Dendritic cell treated with granulocyte-macrophage colony-stimulating factor and Interleukin-4, amounts not matched to agents 40 ng/mL and 50 ng/mL, for 4 days (primary cell): ENCODE results near the gene FGF13.

Experiments
- H3K27ac Mint-ChIP-seq: one replicate; pipeline ENCODE4 v1.8.0; 2022; ENCODE audit warnings: mild to moderate bottlenecking, mixed read lengths
- H3K27me3 Mint-ChIP-seq: one replicate; pipeline ENCODE4 v1.8.0; 2022; ENCODE audit warnings: mild to moderate bottlenecking, mixed read lengths
- H3K36me3 Mint-ChIP-seq: one replicate; pipeline ENCODE4 v1.8.0; 2022; ENCODE audit warnings: low read depth, mixed read lengths
- H3K4me1 Mint-ChIP-seq: one replicate; pipeline ENCODE4 v1.8.0; 2022; ENCODE audit warnings: low read depth, mixed read lengths
- H3K4me3 Mint-ChIP-seq: one replicate; pipeline ENCODE4 v1.8.0; 2022; ENCODE audit warnings: mild to moderate bottlenecking, moderate library complexity, mixed read lengths
- H3K9me3 Mint-ChIP-seq: one replicate; pipeline ENCODE4 v1.8.0; 2022; ENCODE audit warnings: mixed read lengths
- intact Hi-C: fragments of 100-400 bp; cut with micrococcal nuclease; formaldehyde crosslinking; loops from one replicate; pipeline ENCODE4 v1.15.0; 2022

Gene FGF13

DNA sequence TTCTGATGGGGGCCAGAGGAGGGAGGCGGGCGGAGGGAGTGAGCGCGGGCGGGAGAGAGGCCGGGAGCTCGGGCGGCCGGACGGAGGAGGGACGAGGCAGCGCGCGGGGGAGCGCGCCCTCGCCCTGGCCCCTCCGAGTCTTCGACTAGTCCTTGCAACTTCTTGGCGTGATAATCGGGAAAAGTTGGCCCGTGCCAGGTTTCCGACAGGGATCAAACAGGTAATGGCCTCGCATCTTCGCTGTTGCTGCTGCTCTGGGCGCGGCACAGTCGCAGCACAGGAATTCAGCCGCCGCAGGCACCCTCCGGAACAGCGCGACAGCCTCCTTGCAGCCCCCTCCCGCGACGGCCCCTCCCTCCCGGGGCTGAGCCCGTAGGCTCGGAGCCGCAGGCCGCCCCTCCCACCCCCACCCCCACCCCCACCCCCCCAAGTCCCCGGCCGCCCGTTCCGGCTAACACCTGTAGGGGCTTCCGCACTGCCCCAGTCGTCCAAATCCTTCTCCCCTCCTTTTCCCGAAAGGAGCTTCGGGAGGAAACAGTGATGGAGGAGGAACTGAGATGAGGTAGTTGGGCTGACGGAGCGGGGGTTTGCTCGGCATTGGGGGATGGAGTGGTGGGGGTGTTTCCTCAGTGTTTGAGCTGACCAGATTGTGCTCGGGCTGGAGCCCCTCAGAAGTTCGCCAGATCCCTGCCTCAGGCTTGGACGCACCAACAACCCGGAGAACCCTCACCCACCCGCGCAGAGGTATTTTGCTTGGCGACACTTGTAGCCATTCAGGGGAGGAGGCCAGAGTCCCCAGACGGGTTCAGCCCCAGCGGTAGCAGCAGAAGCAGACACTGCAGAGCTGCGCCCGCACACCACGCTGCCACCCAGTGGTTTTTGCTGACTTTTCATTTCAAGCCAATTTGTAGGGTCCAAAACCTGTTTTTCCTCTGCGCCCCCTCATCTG lies at the start of gene FGF13:
TSS of gene FGF13 (minus strand) at position 319 of the 949 bp plus-strand sequence. CDS start 714 bp downstream, outside the sequence.
- Mint-ChIP-seq H3K4me3 (no peak within 1 kb of the TSS), H3K36me3 (no peaks in the 10 kb centered on the region), H3K9me3 (no peaks in the 10 kb centered on the region), H3K27ac (no peak within 1 kb of the TSS), H3K27me3 (peaks cover 46% of the 10 kb centered on the region), H3K4me1 (no peaks in the 10 kb centered on the region)
- intact Hi-C loops = no loop called here

- Mint-ChIP-seq H3K4me3 (no peak overlapping the region), H3K9me3 (no peaks in the 10 kb centered on the region), H3K27me3 (peaks cover 9% of the 10 kb centered on the region), H3K36me3 (no peaks in the 10 kb centered on the region), H3K4me1 (no peaks in the 10 kb centered on the region), H3K27ac (no peak overlapping the region)
- intact Hi-C loops = no loop called here
These were observed 47.9 kb upstream of the FGF13 start for GRCh38 chrX:138759217-138759943.

- intact Hi-C loops = no loop called here
- Mint-ChIP-seq H3K4me1 (no peaks in the 10 kb centered on the region), H3K4me3 (no peak overlapping the region), H3K27me3 (peaks cover 7% of the 10 kb centered on the region), H3K9me3 (no peaks in the 10 kb centered on the region), H3K27ac (no peak overlapping the region), H3K36me3 (no peaks in the 10 kb centered on the region)
These were observed 44.7 kb upstream of the FGF13 start for GRCh38 chrX:138756234-138756633.

DNA sequence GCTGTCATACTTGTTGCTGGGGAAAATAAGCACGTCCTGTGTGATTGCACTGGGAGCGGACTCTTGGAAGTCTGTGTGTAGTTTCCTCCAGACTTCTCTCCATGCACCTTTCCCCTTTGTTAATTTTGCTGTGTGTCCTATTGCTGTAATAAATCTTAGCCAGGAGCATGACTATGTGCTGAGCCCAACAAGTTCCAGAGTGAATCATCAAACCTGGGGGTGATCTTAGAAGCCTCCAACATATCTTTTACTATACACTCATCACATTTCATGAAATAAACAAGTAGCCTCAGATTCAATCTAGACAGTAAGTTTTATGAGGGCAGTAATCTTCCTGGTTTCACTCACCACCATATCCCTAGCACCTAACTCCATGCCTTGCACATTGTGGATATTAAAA lies 43.3 kb upstream of the FGF13 start:
- Mint-ChIP-seq H3K9me3 (no peaks in the 10 kb centered on the region), H3K4me3 (no peak overlapping the region), H3K36me3 (no peaks in the 10 kb centered on the region), H3K27ac (no peak overlapping the region), H3K4me1 (no peaks in the 10 kb centered on the region), H3K27me3 (peaks cover 7% of the 10 kb centered on the region)
- intact Hi-C loops = no loop called here

- H3K9me3 Mint-ChIP-seq = no peaks in the 10 kb centered on the region
- intact Hi-C loops = no loop called here
- H3K4me1 Mint-ChIP-seq = no peaks in the 10 kb centered on the region
- no peak overlapping the region for H3K27ac Mint-ChIP-seq
- H3K4me3 Mint-ChIP-seq = no peak overlapping the region
- H3K27me3 Mint-ChIP-seq = no peaks in the 10 kb centered on the region
- no peaks in the 10 kb centered on the region for H3K36me3 Mint-ChIP-seq
These were observed 37.0 kb upstream of the FGF13 start for GRCh38 chrX:138748480-138748879.

DNA sequence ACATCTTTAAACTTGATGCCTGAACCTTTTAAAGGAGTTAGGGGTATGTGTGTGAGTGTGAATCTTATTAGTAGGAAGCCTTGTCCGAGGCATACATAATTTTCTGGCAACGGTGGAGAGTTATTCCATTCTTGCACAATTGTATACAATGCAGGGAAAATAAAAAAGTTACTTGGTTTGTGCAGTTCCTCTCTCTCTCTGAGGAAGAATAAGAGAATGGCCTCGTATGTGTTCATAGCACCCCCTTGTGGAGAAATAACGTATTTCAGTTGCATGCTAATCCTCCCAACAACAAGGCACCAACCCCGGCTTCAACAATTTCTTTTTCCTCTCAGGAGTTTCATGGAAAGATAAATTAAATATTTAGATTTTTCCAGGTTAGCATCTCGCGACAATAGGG lies 33.7 kb upstream of the FGF13 start:
- intact Hi-C loops = loop anchor here (2.0 kb wide), 1 partner anchor 616 kb away; no protein-coding TSS in a partner anchor
- Mint-ChIP-seq H3K36me3 (no peaks in the 10 kb centered on the region), H3K4me3 (no peak overlapping the region), H3K4me1 (no peaks in the 10 kb centered on the region), H3K9me3 (no peaks in the 10 kb centered on the region), H3K27me3 (no peaks in the 10 kb centered on the region), H3K27ac (no peak overlapping the region)

- Mint-ChIP-seq H3K36me3 (no peaks in the 10 kb centered on the region), H3K4me1 (no peaks in the 10 kb centered on the region), H3K4me3 (no peak overlapping the region), H3K27ac (no peak overlapping the region), H3K9me3 (no peaks in the 10 kb centered on the region), H3K27me3 (no peaks in the 10 kb centered on the region)
- intact Hi-C loops = no loop called here
These were observed 30.7 kb upstream of the FGF13 start for GRCh38 chrX:138742217-138742616.

DNA sequence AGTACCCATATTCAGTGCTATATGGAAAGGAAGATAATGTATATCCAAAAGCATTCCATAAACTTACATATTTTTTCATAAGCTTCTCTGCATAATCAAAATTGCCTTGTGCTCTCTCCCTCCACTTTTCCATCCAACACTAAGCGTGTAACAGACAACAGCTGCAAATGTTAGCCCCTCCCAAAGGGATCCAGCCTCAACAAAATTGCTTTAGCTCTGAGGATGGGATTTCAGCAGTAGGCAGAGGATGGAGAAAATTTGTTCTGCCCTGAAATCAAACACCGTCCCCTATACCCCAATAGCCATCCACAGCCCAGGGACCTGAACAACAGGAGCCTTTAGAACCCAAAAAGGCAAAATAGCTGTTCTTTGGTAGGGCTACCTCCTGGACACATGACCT lies 28.8 kb upstream of the FGF13 start:
- H3K27ac Mint-ChIP-seq = no peak overlapping the region
- H3K4me3 Mint-ChIP-seq = no peak overlapping the region
- H3K4me1 Mint-ChIP-seq = no peaks in the 10 kb centered on the region
- intact Hi-C loops = no loop called here
- no peaks in the 10 kb centered on the region for H3K9me3 Mint-ChIP-seq
- no peaks in the 10 kb centered on the region for H3K27me3 Mint-ChIP-seq
- no peaks in the 10 kb centered on the region for H3K36me3 Mint-ChIP-seq

GRCh38 chrX:138723301-138723700 lies 11.8 kb upstream of the FGF13 start:
- intact Hi-C loops = no loop called here
- H3K27me3 Mint-ChIP-seq = no peaks in the 10 kb centered on the region
- H3K27ac Mint-ChIP-seq = no peak overlapping the region
- H3K9me3 Mint-ChIP-seq = no peaks in the 10 kb centered on the region
- no peak overlapping the region for H3K4me3 Mint-ChIP-seq
- no peaks in the 10 kb centered on the region for H3K4me1 Mint-ChIP-seq
- no peaks in the 10 kb centered on the region for H3K36me3 Mint-ChIP-seq

GRCh38 chrX:138719396-138719795 lies 7.9 kb upstream of the FGF13 start:
- Mint-ChIP-seq H3K9me3 (no peaks in the 10 kb centered on the region), H3K4me1 (no peaks in the 10 kb centered on the region), H3K27ac (no peak overlapping the region), H3K27me3 (no peaks in the 10 kb centered on the region), H3K36me3 (no peaks in the 10 kb centered on the region), H3K4me3 (no peak overlapping the region)
- intact Hi-C loops = no loop called here

DNA sequence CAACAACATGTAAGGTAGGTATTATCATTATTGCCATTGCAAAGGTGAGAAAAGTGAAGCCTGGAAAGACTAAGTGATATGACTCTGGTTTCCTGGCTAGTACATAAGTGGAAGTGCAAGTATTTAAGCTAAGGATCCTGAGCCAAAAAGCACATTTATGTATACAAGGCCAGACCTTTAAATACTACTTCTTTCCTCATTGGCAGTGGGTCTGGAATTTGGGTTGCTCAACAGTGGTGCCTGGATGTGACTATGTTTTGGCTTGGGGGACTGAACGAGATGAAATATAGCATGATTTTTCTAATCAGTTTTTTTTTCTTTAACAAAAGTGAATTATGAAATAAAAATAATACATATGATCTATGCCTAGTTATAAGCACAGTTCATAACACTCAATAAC lies 7.4 kb upstream of the FGF13 start:
- Mint-ChIP-seq H3K9me3 (no peaks in the 10 kb centered on the region), H3K27ac (no peak overlapping the region), H3K4me1 (no peaks in the 10 kb centered on the region), H3K27me3 (peaks cover 2% of the 10 kb centered on the region), H3K4me3 (no peak overlapping the region), H3K36me3 (no peaks in the 10 kb centered on the region)
- intact Hi-C loops = no loop called here

GRCh38 chrX:138710866-138711341 lies 613 bp downstream of the FGF13 start:
- no peaks in the 10 kb centered on the region for H3K36me3 Mint-ChIP-seq
- no peaks in the 10 kb centered on the region for H3K4me1 Mint-ChIP-seq
- peaks cover 46% of the 10 kb centered on the region for H3K27me3 Mint-ChIP-seq
- H3K9me3 Mint-ChIP-seq = no peaks in the 10 kb centered on the region
- H3K27ac Mint-ChIP-seq = no peak overlapping the region
- intact Hi-C loops = no loop called here
- H3K4me3 Mint-ChIP-seq = no peak overlapping the region

- H3K4me3 Mint-ChIP-seq = no peak overlapping the region
- H3K27ac Mint-ChIP-seq = no peak overlapping the region
- H3K27me3 Mint-ChIP-seq = peaks cover 46% of the 10 kb centered on the region
- H3K36me3 Mint-ChIP-seq = no peaks in the 10 kb centered on the region
- H3K9me3 Mint-ChIP-seq = no peaks in the 10 kb centered on the region
- no peaks in the 10 kb centered on the region for H3K4me1 Mint-ChIP-seq
- intact Hi-C loops = no loop called here
These were observed 1.4 kb downstream of the FGF13 start for GRCh38 chrX:138709886-138710791.
